ENCODE data around the gene NPFF. TPM values are rescaled to one million over a fixed set of nuclear protein-coding genes. Genes with fewer than 3 reads are reported as not detected.

NPFF gene
- total RNA-seq, 3 donors from 2014 or later: 0.98 TPM; not detected in 2

GRCh38 chr12:53461059-53461458, 46.2 kb downstream of the NPFF start:
- TF ChIP-seq POLR2AphosphoS5 (IDR thresholded peaks at IDR 0.05) (no peak), POLR2A (IDR thresholded peaks at IDR 0.05) (no peak), CTCF (IDR thresholded peaks at IDR 0.05) (no peak)
- no peak for DNase-seq (ENCODE audit: low spot score in 2 of 2)
- intact Hi-C loops (cut with DNase I; ENCODE audit: low total_unique reads): no loop called here
- Histone ChIP-seq H3K27me3 (no peaks in the 10 kb centered on the region), H3K27ac (peak overlapping the region; percentile 8), H3K9me3 (no peaks in the 10 kb centered on the region), H3K4me3 (no peak overlapping the region), H3K36me3 (peaks cover 23% of the 10 kb centered on the region), H3K4me1 (no peaks in the 10 kb centered on the region)

- Histone ChIP-seq H3K4me3 (no peak overlapping the region), H3K4me1 (peaks cover 0 to 1% of the 10 kb centered on the region in 2 donors), H3K36me3 (peaks cover 23% of the 10 kb centered on the region)
These were observed 48.2 kb downstream of the NPFF start for GRCh38 chr12:53459097-53459496.

More at GRCh38 chr12:53459097-53459496, 48.2 kb downstream of the NPFF start:
- H3K27me3 ChIP-seq: no peaks in the 10 kb centered on the region
- no peak overlapping the region for H3K27ac ChIP-seq
- intact Hi-C loops (cut with DNase I; ENCODE audit: low total_unique reads): no loop called here
- no peak for TF ChIP-seq POLR2AphosphoS5 (IDR thresholded peaks at IDR 0.05)
- no peak for TF ChIP-seq POLR2A (IDR thresholded peaks at IDR 0.05)
- TF ChIP-seq CTCF (IDR thresholded peaks at IDR 0.05): no peak
- H3K9me3 ChIP-seq: no peaks in the 10 kb centered on the region
- DNase-seq (ENCODE audit: low spot score in 2 of 2): no peak

Other genes starting within 250 kb of the NPFF start
- gene ESPL1, start 239.2 kb downstream of the NPFF start, total RNA-seq: 1 to 10 TPM in 2 of 3 donors, under 1 TPM in 1; 0.33 to 1.3 (median 1.2) TPM
- 1,000 to 10,000 TPM in 1 of 3 donors, 100 to 1,000 TPM in 2; 764 to 1,048 (median 840) TPM for gene PFDN5, start 211.9 kb downstream of the NPFF start, total RNA-seq
- 10 to 100 TPM; 35.7 to 63.8 (median 39.1) TPM for gene MYG1, start 207.8 kb downstream of the NPFF start, total RNA-seq
- 10 to 100 TPM; 46.2 to 63.7 (median 51.0) TPM for gene AAAS, start 185.9 kb downstream of the NPFF start, total RNA-seq
- gene SP7, start 171.1 kb downstream of the NPFF start, total RNA-seq: not detected
- 100 to 1,000 TPM in 1 of 3 donors, 10 to 100 TPM in 2; 84.6 to 111 (median 91.4) TPM for gene SP1, start 127.3 kb downstream of the NPFF start, total RNA-seq
- under 1 TPM in 1 of 3 donors, not detected in 2; 0.15 TPM for gene AMHR2, start 83.6 kb downstream of the NPFF start, total RNA-seq
- gene PRR13, start 65.8 kb downstream of the NPFF start, total RNA-seq: 10 to 100 TPM; 57.1 to 65.1 (median 61.0) TPM
- gene PCBP2, start 55.4 kb downstream of the NPFF start, total RNA-seq: 100 to 1,000 TPM; 512 to 722 (median 529) TPM
- 10 to 100 TPM; 16.4 to 28.8 (median 24.6) TPM for gene MAP3K12, start 8.0 kb downstream of the NPFF start, total RNA-seq
- gene TARBP2, start 6.2 kb downstream of the NPFF start, total RNA-seq: 10 to 100 TPM; 24.8 to 45.1 (median 37.0) TPM
- 10 to 100 TPM; 31.4 to 34.1 (median 33.4) TPM for gene ATF7, start 118.9 kb upstream of the NPFF start, total RNA-seq
- gene ATP5MC2, start 168.6 kb upstream of the NPFF start, total RNA-seq: 100 to 1,000 TPM; 286 to 394 (median 306) TPM
- 100 to 1,000 TPM; 218 to 301 (median 295) TPM for gene CALCOCO1, start 220.0 kb upstream of the NPFF start, total RNA-seq
- not detected for gene CISTR, start 244.5 kb upstream of the NPFF start, total RNA-seq